H1 (cell line): Measurements from ENCODE around the gene SPATA21. TPM values are rescaled to one million over a fixed set of nuclear protein-coding genes. Genes with fewer than 3 reads are reported as not detected.

ENCODE experiments used
- CTCF ChIA-PET: fragments of 300-600 bp; sonication (Branson Sonifier 250); formaldehyde crosslinking; loops from one replicate; lab custom pipeline; 2021; ENCODE audit not compliant: partially characterized antibody; lab: Charles Lee
- POLR2A ChIA-PET: fragments of 300-600 bp; sonication (Branson Sonifier 250); formaldehyde crosslinking; loops from one replicate; lab custom pipeline; 2021; ENCODE audit warnings: inconsistent platforms; ENCODE audit not compliant: partially characterized antibody; lab: Charles Lee
- DNase-seq, 2 experiments: peaks; one replicate each; pipeline versions ENCODE4 v3.0.0 to v3.0.0-alpha.2; 2010 to 2022; ENCODE audit warnings: low spot score in 2 of 2, low read depth in 1 of 2, mixed read lengths in 1 of 2
- FAIRE-seq: peaks from 2 replicates; lab custom pipeline; 2011; peaks lifted over from hg19 to GRCh38; lab: Jason Lieb, UNC
- H2AFZ ChIP-seq: 2 replicates; pipeline ENCODE4 v1.8.1; 2012; ENCODE audit warnings: low read length, inconsistent platforms
- H2AK5ac ChIP-seq: 2 replicates; pipeline ENCODE4 v1.6.1; 2013; ENCODE audit warnings: low read depth, low read length
- H2BK120ac ChIP-seq: replicated peaks from 2 replicates; pipeline ENCODE3; 2013; ENCODE audit warnings: low read depth, low read length, inconsistent platforms
- H2BK12ac ChIP-seq: 2 replicates; pipeline ENCODE4 v1.6.1; 2013; ENCODE audit warnings: low read depth, low read length
- H2BK15ac ChIP-seq: 2 replicates; pipeline ENCODE4 v1.6.1; 2013; ENCODE audit warnings: low read length
- H2BK20ac ChIP-seq: 2 replicates; pipeline ENCODE4 v1.6.1; 2013; ENCODE audit warnings: low read length
- H2BK5ac ChIP-seq: 2 replicates; pipeline ENCODE4 v1.6.1; 2013; ENCODE audit warnings: low read depth, low read length
- H3K14ac ChIP-seq: 2 replicates; pipeline ENCODE4 v1.6.1; 2013; ENCODE audit warnings: inconsistent platforms; ENCODE audit not compliant: insufficient read length
- H3K18ac ChIP-seq: 2 replicates; pipeline ENCODE4 v1.6.1; 2013; ENCODE audit warnings: low read length; ENCODE audit errors: extremely low read depth
- H3K23ac ChIP-seq: 2 replicates; pipeline ENCODE4 v1.6.1; 2013; ENCODE audit warnings: inconsistent platforms; ENCODE audit not compliant: insufficient read length
- H3K23me2 ChIP-seq: 2 replicates; pipeline ENCODE4 v1.6.1; 2013; ENCODE audit warnings: low read depth, low read length
- H3K27ac ChIP-seq: 2 replicates; pipeline ENCODE4 v1.6.1; 2011; ENCODE audit warnings: low read depth, low read length, inconsistent platforms
- H3K27me3 ChIP-seq, 4 experiments: replicated peaks in 1 of 4; 1 replicate in 1 of 4; 2 replicates in 3 of 4; pipeline versions ENCODE4 v1.6.1 to v1.8.1; 2011 to 2013; ENCODE audit warnings: low read length in 3 of 4, mild to moderate bottlenecking in 3 of 4, inconsistent platforms in 2 of 4, mixed read lengths in 2 of 4, moderate library complexity in 1 of 4; ENCODE audit not compliant: control insufficient read depth in 3 of 4, insufficient read depth in 3 of 4; ENCODE audit errors: extremely low read depth in 1 of 4
- H3K36me3 ChIP-seq, 4 experiments: 2 replicates each; pipeline versions ENCODE4 v1.6.1 to v1.8.1; 2011 to 2013; ENCODE audit warnings: mild to moderate bottlenecking in 4 of 4, low read length in 3 of 4, moderate library complexity in 2 of 4, control low read depth in 1 of 4, inconsistent platforms in 1 of 4; ENCODE audit not compliant: insufficient read depth in 4 of 4, control insufficient read depth in 2 of 4
- H3K4ac ChIP-seq: replicated peaks from 2 replicates; pipeline ENCODE3; 2013; ENCODE audit warnings: low read length, low read depth, mixed read lengths, inconsistent platforms; ENCODE audit not compliant: insufficient read length
- H3K4me1 ChIP-seq, 4 experiments: replicated peaks in 1 of 4; 1 replicate in 1 of 4; 2 replicates in 3 of 4; pipeline versions ENCODE4 v1.6.1 to v1.8.1; 2011 to 2013; ENCODE audit warnings: low read length in 3 of 4, inconsistent platforms in 2 of 4, mixed read lengths in 1 of 4; ENCODE audit not compliant: insufficient read depth in 4 of 4, control insufficient read depth in 3 of 4
- H3K4me2 ChIP-seq, 2 experiments: 2 replicates each; pipeline versions ENCODE4 v1.6.1 to v1.8.1; 2011 to 2013; ENCODE audit warnings: low read depth in 2 of 2, low read length in 2 of 2, control low read depth in 1 of 2, inconsistent platforms in 1 of 2, mild to moderate bottlenecking in 1 of 2; ENCODE audit not compliant: insufficient read depth in 1 of 2
- H3K4me3 ChIP-seq, 4 experiments: fragments of 200-600, 300-600 bp in 1 of 4; sonication (generic), shearing (Covaris generic), sonication (Bioruptor Twin) in 1 of 4; 2 replicates each; pipeline versions ENCODE4 v1.5.1 to v1.8.1; 2011 to 2016; ENCODE audit warnings: low read length in 4 of 4, low read depth in 3 of 4, control low read depth in 2 of 4, inconsistent platforms in 2 of 4, mild to moderate bottlenecking in 2 of 4, mixed read lengths in 1 of 4, moderate library complexity in 1 of 4; ENCODE audit not compliant: insufficient read depth in 2 of 4; ENCODE audit errors: extremely low read depth in 1 of 4
- H3K56ac ChIP-seq: replicated peaks from 2 replicates; pipeline ENCODE3; 2013; ENCODE audit warnings: low read depth, mild to moderate bottlenecking, mixed read lengths, low read length, inconsistent platforms; ENCODE audit not compliant: insufficient read length
- H3K79me1 ChIP-seq: 2 replicates; pipeline ENCODE4 v1.6.1; 2013; ENCODE audit warnings: low read depth, low read length, control low read depth
- H3K79me2 ChIP-seq, 2 experiments: 2 replicates each; pipeline versions ENCODE4 v1.6.1 to v1.8.1; 2012 to 2013; ENCODE audit warnings: low read length in 2 of 2, mild to moderate bottlenecking in 2 of 2, inconsistent platforms in 1 of 2; ENCODE audit not compliant: insufficient read depth in 2 of 2, control insufficient read depth in 1 of 2
- H3K9ac ChIP-seq, 4 experiments: replicated peaks in 1 of 4; 1 replicate in 1 of 4; 2 replicates in 3 of 4; pipeline versions ENCODE4 v1.6.1 to v1.8.1; 2011 to 2013; ENCODE audit warnings: low read depth in 3 of 4, low read length in 3 of 4, control low read depth in 2 of 4, mild to moderate bottlenecking in 2 of 4, moderate library complexity in 2 of 4, inconsistent platforms in 1 of 4; ENCODE audit errors: extremely low read depth in 1 of 4
- H3K9me3 ChIP-seq, 2 experiments: 2 replicates each; pipeline versions ENCODE4 v1.6.1 to v1.8.1; 2012 to 2013; ENCODE audit warnings: mild to moderate bottlenecking in 2 of 2, moderate library complexity in 2 of 2, control low read depth in 1 of 2, inconsistent platforms in 1 of 2, low read depth in 1 of 2, low read length in 1 of 2, mixed read lengths in 1 of 2; ENCODE audit not compliant: insufficient read depth in 2 of 2
- H4K20me1 ChIP-seq, 2 experiments: replicated peaks in 1 of 2; 2 replicates each; pipeline versions ENCODE3 to v1.8.1; 2011 to 2013; ENCODE audit warnings: inconsistent platforms in 2 of 2, low read length in 2 of 2, mild to moderate bottlenecking in 1 of 2; ENCODE audit not compliant: insufficient read depth in 2 of 2, control insufficient read depth in 1 of 2
- H4K5ac ChIP-seq: 2 replicates; pipeline ENCODE4 v1.6.1; 2013; ENCODE audit warnings: low read length, low read depth, mixed read lengths, inconsistent platforms; ENCODE audit not compliant: insufficient read length
- H4K8ac ChIP-seq: 2 replicates; pipeline ENCODE4 v1.8.0; 2013; ENCODE audit warnings: mild to moderate bottlenecking, moderate library complexity, low read length, inconsistent platforms; ENCODE audit not compliant: insufficient read depth; ENCODE audit errors: extremely low read depth
- H4K91ac ChIP-seq: replicated peaks from 2 replicates; pipeline ENCODE3; 2013; ENCODE audit warnings: low read length, mixed read lengths, inconsistent platforms; ENCODE audit not compliant: insufficient read length
- CTBP2 ChIP-seq: IDR thresholded peaks from 2 replicates; pipeline ENCODE4 v1.7.0; 2011; ENCODE audit warnings: borderline replicate concordance, mild to moderate bottlenecking, moderate library complexity, mixed read lengths, low read length; ENCODE audit not compliant: insufficient read depth, insufficient read length
- POU5F1 ChIP-seq: IDR thresholded peaks from 2 replicates; pipeline ENCODE4 v1.6.1; 2011; ENCODE audit warnings: low read depth, mild to moderate bottlenecking, low read length, moderate library complexity
- RXRA ChIP-seq: IDR thresholded peaks from 2 replicates; pipeline ENCODE4 v1.6.1; 2011; ENCODE audit warnings: low read depth, mild to moderate bottlenecking, low read length, moderate library complexity; ENCODE audit not compliant: insufficient read depth
- SP1 ChIP-seq: IDR thresholded peaks from 2 replicates; pipeline ENCODE4 v1.6.1; 2011; ENCODE audit warnings: low read depth, low read length
- WGBS, 2 experiments: shearing (Covaris generic) in 1 of 2; methylation state at CpG; one replicate each; pipeline versions ENCODE4 v1.1.6 to v1.1.7; 2013 to 2015; ENCODE audit warnings: low lambda C conversion rate in 2 of 2, mixed read lengths in 2 of 2, inconsistent platforms in 1 of 2, low coverage in 1 of 2, missing lambda C conversion rate in 1 of 2; ENCODE audit not compliant: insufficient replicate concordance in 2 of 2, insufficient coverage in 1 of 2, insufficient read length in 1 of 2; ENCODE audit errors: extremely low coverage in 1 of 2, missing lambda C conversion rate in 1 of 2; 5-methylcytosine and 5-hydroxymethylcytosine counted together
- polyA plus RNA-seq, 7 experiments: library from polyadenylated mRNA; depleted of rRNA in 3 of 7; stranded (reverse) in 5 of 7; unstranded in 2 of 7; fragments of >200 nt in 5 of 7; fragments of 200-250 nt in 2 of 7; gene quantifications; 1 replicate in 5 of 7; 2 replicates in 1 of 7; 4 replicates in 1 of 7; pipeline versions ENCODE4 v1.2.1 to v1.2.3, GENCODE V29; 2011 to 2013; ENCODE audit warnings: missing spikeins in 2 of 7, mixed read lengths in 2 of 7
- total RNA-seq: library from RNA; stranded (reverse); fragmentation: NEBNext Ultra II Directional; extraction: Animal tissue kit (Norgen Biotek cat#: 25700); gene quantifications from 2 replicates; pipeline ENCODE4 v1.2.1, GENCODE V29; 2021

The SPATA21 gene
- total and polyA plus RNA-seq, 2 of the 8 experiments (the other 6 are each of a cell fraction or from before 2014, with no cell fraction given), result not detected

DNA sequence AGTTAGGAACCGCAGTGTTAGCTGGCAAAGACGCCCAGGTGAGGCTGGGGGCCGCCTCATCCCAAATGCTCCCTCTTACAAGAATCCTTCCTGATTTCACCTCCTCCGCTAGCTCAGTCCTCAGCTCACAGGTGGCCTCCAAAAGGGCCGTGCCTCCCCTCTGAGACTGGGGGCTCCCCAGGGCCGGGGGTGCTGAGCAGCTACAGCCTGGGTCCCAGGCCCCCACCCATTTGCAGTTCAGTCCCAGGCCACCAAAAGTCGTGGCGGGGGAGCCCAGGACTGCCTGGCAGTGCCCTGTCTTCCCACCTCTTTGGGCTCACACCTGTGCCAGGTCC lies 47.2 kb upstream of the SPATA21 start:
- H3K9me3 ChIP-seq, result no peaks in the 10 kb centered on the region
- no peak overlapping the region for H3K56ac ChIP-seq
- no peak overlapping the region for H2BK120ac ChIP-seq
- POLR2A ChIA-PET, result interaction anchor here (1.8 kb wide), 1 partner anchor 9 kb away, joined by 4 read pairs; no protein-coding TSS in a partner anchor
- no peak overlapping the region for H4K8ac ChIP-seq
- no peak overlapping the region for H3K18ac ChIP-seq
- no peak overlapping the region for H2BK12ac ChIP-seq
- H3K23ac ChIP-seq, result no peak overlapping the region
- H3K9ac ChIP-seq, result no peak overlapping the region
- DNase-seq, result no peak
- no peaks in the 10 kb centered on the region; a peak in 1 of 7 replicates for H3K4me1 ChIP-seq
- no peak overlapping the region for H4K91ac ChIP-seq
- no peak overlapping the region for H3K27ac ChIP-seq
- H2BK15ac ChIP-seq, result no peak overlapping the region
- H3K14ac ChIP-seq, result no peak overlapping the region
- H2BK20ac ChIP-seq, result no peak overlapping the region
- 93% methylated on average over 4 of the region's 8 CpGs; no CpG with 5 or more reads in 1 of the 2 experiments for WGBS, 2 experiments
- H3K36me3 ChIP-seq, result peaks cover 0 to 15% (median 5%) of the 10 kb centered on the region in 4 experiments; a peak in 5 of 8 replicates
- FAIRE-seq, result no peak
- TF ChIP-seq POU5F1, result no peak
- no peak for TF ChIP-seq SP1
- TF ChIP-seq CTBP2, result no peak
- no peak for TF ChIP-seq RXRA
- H2AFZ ChIP-seq, result no peak overlapping the region
- CTCF ChIA-PET, result interaction anchor here (0.8 to 1.5 kb wide), 5 partner anchors 10 to 145 kb away, joined by 3 to 6 read pairs (median 3); no protein-coding TSS in a partner anchor
- H2AK5ac ChIP-seq, result no peak overlapping the region
- H3K79me2 ChIP-seq, result no peaks in the 10 kb centered on the region
- no peaks in the 10 kb centered on the region for H3K27me3 ChIP-seq
- H3K4me3 ChIP-seq, result no peak overlapping the region
- H4K20me1 ChIP-seq, result peaks cover 0 to 1% of the 10 kb centered on the region in 2 experiments
- no peak overlapping the region for H3K4me2 ChIP-seq
- H3K79me1 ChIP-seq, result no peaks in the 10 kb centered on the region
- no peaks in the 10 kb centered on the region for H3K23me2 ChIP-seq
- H3K4ac ChIP-seq, result no peak overlapping the region
- no peak overlapping the region for H4K5ac ChIP-seq
- H2BK5ac ChIP-seq, result no peak overlapping the region
